Immature natural killer cell (primary cell): ENCODE results near the gene WRNIP1. TPM values are rescaled to one million over a fixed set of nuclear protein-coding genes. Genes with fewer than 3 reads are reported as not detected.
"Not testable (repeated sequence)": the region's sequence is repeated elsewhere in the genome, so short reads cannot be mapped to it uniquely, and the experiment has no call there.

Source experiments
- DNase-seq, 3 donors: peaks; one replicate each; pipeline ENCODE4 v3.0.0; 2022; ENCODE audit warnings: mixed read lengths in 1 of 3
- H3K27ac Mint-ChIP-seq, 6 donors: one replicate each; pipeline ENCODE4 v1.8.0; 2020; ENCODE audit warnings: mixed read lengths in 6 of 6, mild to moderate bottlenecking in 5 of 6, inconsistent platforms in 4 of 6, moderate library complexity in 3 of 6
- H3K27me3 Mint-ChIP-seq, 3 donors: one replicate each; pipeline ENCODE4 v1.8.0; 2020 to 2021; ENCODE audit warnings: low read depth in 3 of 3, mild to moderate bottlenecking in 3 of 3, mixed read lengths in 3 of 3, moderate library complexity in 3 of 3, inconsistent platforms in 1 of 3
- H3K36me3 Mint-ChIP-seq, 3 donors: one replicate each; pipeline ENCODE4 v1.8.0; 2020; ENCODE audit warnings: mixed read lengths in 3 of 3, inconsistent platforms in 2 of 3, mild to moderate bottlenecking in 2 of 3
- H3K4me1 Mint-ChIP-seq, 2 donors: one replicate each; pipeline ENCODE4 v1.8.0; 2020; ENCODE audit warnings: inconsistent platforms in 2 of 2, mild to moderate bottlenecking in 2 of 2, mixed read lengths in 2 of 2, moderate library complexity in 1 of 2
- H3K4me3 Mint-ChIP-seq, 5 donors: one replicate each; pipeline ENCODE4 v1.8.0; 2020; ENCODE audit warnings: mild to moderate bottlenecking in 5 of 5, mixed read lengths in 5 of 5, inconsistent platforms in 3 of 5, moderate library complexity in 3 of 5
- H3K9me3 Mint-ChIP-seq, 6 donors: one replicate each; pipeline ENCODE4 v1.8.0; 2020; ENCODE audit warnings: mild to moderate bottlenecking in 6 of 6, mixed read lengths in 6 of 6, inconsistent platforms in 4 of 6, moderate library complexity in 3 of 6
- polyA plus RNA-seq, 3 donors: library from polyadenylated mRNA; unstranded; fragments of 300-500 nt; fragmentation: Illumina TruSeq; gene quantifications; one replicate each; pipeline ENCODE4 v1.2.3, GENCODE V29; 2021

The WRNIP1 gene
- polyA plus RNA-seq, 3 donors from 2014 or later = 25.5 to 43.3 (median 26.4) TPM

DNA sequence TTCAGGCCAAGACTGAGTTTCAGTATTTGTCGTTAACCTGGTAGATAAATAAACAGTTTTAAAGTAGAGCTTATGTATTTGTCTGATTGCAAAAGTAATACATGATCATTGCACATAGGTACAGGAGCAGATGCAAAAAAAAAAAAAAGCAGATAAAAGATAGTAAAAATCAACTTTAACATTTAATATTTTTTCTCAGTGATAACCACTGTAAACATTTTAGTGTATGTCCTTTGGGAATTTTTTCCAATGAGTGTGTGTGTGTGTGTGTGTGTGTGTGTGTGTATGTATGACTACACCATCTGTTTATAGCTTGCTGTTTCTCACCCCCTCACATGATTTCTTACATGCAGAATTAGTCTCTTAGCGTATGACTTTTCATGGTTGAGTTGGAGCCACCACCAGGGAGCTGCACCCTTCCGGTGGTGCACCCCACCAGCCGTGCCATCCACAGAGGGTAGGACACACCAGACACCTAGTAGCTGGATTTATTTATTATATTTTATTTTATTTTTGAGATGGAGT, 26.3 kb downstream of the WRNIP1 start:
- Mint-ChIP-seq H3K27me3 (peaks cover 3 to 8% (median 5%) of the 10 kb centered on the region in 3 donors), H3K9me3 (no peaks in the 10 kb centered on the region), H3K27ac (peak overlapping the region; percentile 84 to 97 (median 97)), H3K4me3 (peak overlapping the region; percentile 69 to 85 (median 81)), H3K36me3 (peaks cover 0 to 11% (median 0%) of the 10 kb centered on the region in 3 donors), H3K4me1 (peaks cover 58 to 61% of the 10 kb centered on the region in 2 donors)
- peak; percentile 37 to 58 (median 37) for DNase-seq

DNA sequence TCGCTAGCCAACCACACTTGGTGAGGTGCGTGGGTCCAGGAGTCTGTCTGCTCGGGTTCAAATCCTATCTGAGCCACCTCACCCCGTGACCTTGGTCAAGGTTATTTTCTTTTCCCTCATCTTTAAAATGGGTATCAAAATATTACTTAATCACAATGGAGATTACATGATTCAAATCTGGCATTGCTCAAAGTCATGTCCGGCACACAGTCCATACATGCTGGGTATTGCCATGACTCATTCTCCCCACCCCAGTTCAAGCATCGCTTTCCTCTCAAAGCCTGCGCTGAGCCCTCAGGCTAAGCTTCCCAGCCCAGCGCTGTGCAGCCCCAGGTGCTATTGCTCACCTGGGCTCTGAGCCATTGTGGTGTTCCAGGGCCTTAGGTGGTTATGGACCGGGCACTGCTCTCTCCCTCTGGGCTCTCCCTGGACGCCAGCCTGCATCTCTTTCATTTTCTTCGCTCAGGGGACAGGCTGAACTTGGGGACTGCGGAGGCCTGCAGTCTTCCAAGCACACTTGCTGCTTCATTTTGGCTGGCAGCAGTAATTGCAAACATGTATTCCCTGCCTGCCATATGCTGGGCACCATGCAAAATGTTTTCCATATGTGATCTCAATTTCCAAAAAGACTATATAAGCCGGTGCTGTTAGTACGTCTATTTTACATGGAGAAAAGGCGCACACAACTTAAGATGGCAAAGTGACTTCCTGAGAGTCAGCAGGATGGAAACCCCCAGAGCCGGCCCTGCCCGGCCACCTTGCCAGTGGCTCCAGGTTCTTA, 27.3 kb downstream of the WRNIP1 start:
- H3K9me3 Mint-ChIP-seq = no peaks in the 10 kb centered on the region
- H3K36me3 Mint-ChIP-seq = peaks cover 0 to 6% (median 0%) of the 10 kb centered on the region in 3 donors
- peaks cover 3 to 8% (median 5%) of the 10 kb centered on the region in 3 donors for H3K27me3 Mint-ChIP-seq
- DNase-seq = no peak
- peak overlapping the region; percentile 84 to 97 (median 96) for H3K27ac Mint-ChIP-seq
- H3K4me1 Mint-ChIP-seq = peaks cover 68 to 69% of the 10 kb centered on the region in 2 donors
- peak overlapping the region in 4 of 5 donors; percentile 51 to 82 (median 79) for H3K4me3 Mint-ChIP-seq

GRCh38 chr6:2793534-2794151, 28.4 kb downstream of the WRNIP1 start:
- peaks cover 3 to 8% (median 5%) of the 10 kb centered on the region in 3 donors for H3K27me3 Mint-ChIP-seq
- peak overlapping the region; percentile 71 to 86 (median 82) for H3K4me3 Mint-ChIP-seq
- H3K9me3 Mint-ChIP-seq = no peaks in the 10 kb centered on the region
- peak; percentile 50 to 59 (median 55) for DNase-seq
- no peaks in the 10 kb centered on the region for H3K36me3 Mint-ChIP-seq
- H3K27ac Mint-ChIP-seq = peak overlapping the region; percentile 84 to 97 (median 96)
- H3K4me1 Mint-ChIP-seq = peaks cover 77 to 80% of the 10 kb centered on the region in 2 donors

- H3K4me1 Mint-ChIP-seq = peaks cover 79 to 85% of the 10 kb centered on the region in 2 donors
- H3K27me3 Mint-ChIP-seq = peaks cover 3 to 8% (median 5%) of the 10 kb centered on the region in 3 donors
- peak overlapping the region; percentile 71 to 86 (median 82) for H3K4me3 Mint-ChIP-seq
- no peaks in the 10 kb centered on the region for H3K9me3 Mint-ChIP-seq
- peak overlapping the region; percentile 84 to 97 (median 96) for H3K27ac Mint-ChIP-seq
- DNase-seq = no peak
- H3K36me3 Mint-ChIP-seq = no peaks in the 10 kb centered on the region
Measured at GRCh38 chr6:2794171-2794730, 29.1 kb downstream of the WRNIP1 start.

DNA sequence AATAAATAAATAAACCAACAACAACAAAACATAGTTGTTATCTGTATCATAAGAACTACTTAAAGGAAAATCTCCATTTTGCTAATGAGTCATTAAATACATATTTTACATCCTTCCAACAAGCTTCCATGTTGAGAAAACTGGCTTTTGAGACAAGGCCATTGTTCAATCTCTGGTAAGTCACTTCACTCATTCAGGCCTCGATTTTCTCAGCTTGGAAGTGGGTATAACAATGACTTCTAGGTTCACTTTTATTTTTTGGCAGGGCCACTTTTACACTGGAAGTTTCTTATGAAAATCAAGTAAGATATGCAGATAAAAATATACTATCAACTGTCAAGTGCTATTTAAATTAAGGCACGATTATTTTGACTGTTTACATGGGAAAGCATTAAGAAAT, 30.0 kb downstream of the WRNIP1 start:
- no peaks in the 10 kb centered on the region for H3K9me3 Mint-ChIP-seq
- peak overlapping the region in 2 of 5 donors; percentile 18 to 78 for H3K4me3 Mint-ChIP-seq
- peak overlapping the region in 5 of 6 donors; percentile 86 to 92 (median 90) for H3K27ac Mint-ChIP-seq
- peaks cover 89 to 92% of the 10 kb centered on the region in 2 donors for H3K4me1 Mint-ChIP-seq
- H3K36me3 Mint-ChIP-seq = no peaks in the 10 kb centered on the region
- no peak for DNase-seq
- H3K27me3 Mint-ChIP-seq = peaks cover 3 to 9% (median 5%) of the 10 kb centered on the region in 3 donors

DNA sequence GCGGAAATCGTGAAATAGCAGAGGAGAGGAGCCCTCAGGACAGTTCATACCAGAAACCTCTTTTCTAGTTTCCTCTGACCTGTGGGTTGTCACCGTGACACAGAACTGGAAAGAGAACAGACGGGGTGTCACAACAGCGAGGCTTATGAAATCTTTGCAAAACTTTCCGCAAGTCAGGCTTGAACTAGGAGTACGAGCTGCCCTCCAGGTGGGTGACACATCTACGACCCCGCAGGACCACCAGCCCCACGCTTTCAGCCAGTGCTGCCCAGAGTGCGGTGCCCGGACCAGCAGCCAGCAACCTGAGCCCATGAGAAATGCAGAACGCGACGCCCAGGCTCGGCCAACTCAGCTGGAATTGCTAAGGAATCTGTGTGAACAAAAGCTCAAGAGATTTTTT, 30.8 kb downstream of the WRNIP1 start:
- Mint-ChIP-seq H3K4me1 (peaks cover 89 to 92% of the 10 kb centered on the region in 2 donors), H3K27me3 (peaks cover 3 to 9% (median 5%) of the 10 kb centered on the region in 3 donors), H3K36me3 (no peaks in the 10 kb centered on the region), H3K27ac (peak overlapping the region; percentile 86 to 92 (median 90)), H3K4me3 (peak overlapping the region; percentile 47 to 78 (median 65)), H3K9me3 (no peaks in the 10 kb centered on the region)
- peak in 1 of 3 donors; percentile 23 for DNase-seq

GRCh38 chr6:2796861-2797260, 31.7 kb downstream of the WRNIP1 start:
- peak overlapping the region; percentile 12 to 86 (median 66) for H3K27ac Mint-ChIP-seq
- peaks cover 1 to 5% (median 4%) of the 10 kb centered on the region in 3 donors for H3K27me3 Mint-ChIP-seq
- H3K4me3 Mint-ChIP-seq = peak overlapping the region; percentile 11 to 63 (median 48)
- DNase-seq = no peak
- no peaks in the 10 kb centered on the region for H3K36me3 Mint-ChIP-seq
- no peaks in the 10 kb centered on the region for H3K9me3 Mint-ChIP-seq
- peaks cover 84% of the 10 kb centered on the region in 2 donors for H3K4me1 Mint-ChIP-seq

- Mint-ChIP-seq H3K27ac (peak overlapping the region in 4 of 6 donors; percentile 39 to 86 (median 76)), H3K36me3 (no peaks in the 10 kb centered on the region), H3K4me1 (peaks cover 77% of the 10 kb centered on the region in 2 donors), H3K4me3 (peak overlapping the region in 1 of 5 donors; percentile 43), H3K27me3 (peaks cover 1 to 5% (median 4%) of the 10 kb centered on the region in 3 donors), H3K9me3 (no peaks in the 10 kb centered on the region)
- DNase-seq = no peak
Measured at GRCh38 chr6:2797564-2798031, 32.4 kb downstream of the WRNIP1 start.

DNA sequence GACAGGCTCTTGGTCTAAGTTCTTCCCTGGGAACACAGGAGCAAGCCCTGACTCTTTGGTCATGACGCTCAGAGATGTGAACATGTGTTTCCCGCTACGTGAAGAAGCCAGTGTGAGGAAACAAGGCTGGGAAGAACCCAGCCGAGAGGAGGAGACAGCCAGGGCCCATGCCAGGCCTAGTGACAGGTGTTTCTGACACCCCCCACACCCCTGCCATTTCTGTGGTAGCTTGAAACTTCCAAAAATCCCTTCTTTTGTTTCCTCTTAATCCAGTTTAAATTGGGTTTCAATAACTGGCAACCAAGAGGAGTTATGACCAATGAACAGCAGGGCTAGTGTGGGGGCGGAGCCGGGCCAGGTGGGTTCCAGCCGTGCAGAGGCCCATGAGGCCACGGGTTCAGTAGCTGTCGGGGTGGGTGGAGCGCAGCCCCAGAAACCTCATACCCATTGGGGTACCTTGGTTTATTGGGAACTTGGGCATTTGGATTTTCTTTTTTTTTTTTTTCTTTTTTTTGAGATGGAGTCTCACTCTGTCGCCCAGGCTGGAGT, 33.5 kb downstream of the WRNIP1 start:
- Mint-ChIP-seq H3K36me3 (no peaks in the 10 kb centered on the region), H3K4me1 (peaks cover 66 to 67% of the 10 kb centered on the region in 2 donors), H3K27ac (peak overlapping the region in 4 of 6 donors; percentile 45 to 86 (median 60)), H3K27me3 (peaks cover 0 to 2% (median 0%) of the 10 kb centered on the region in 3 donors), H3K9me3 (no peaks in the 10 kb centered on the region), H3K4me3 (no peak overlapping the region)
- DNase-seq = no peak

- Mint-ChIP-seq H3K4me3 (peak overlapping the region; percentile 28 to 64 (median 40)), H3K4me1 (peaks cover 53 to 55% of the 10 kb centered on the region in 2 donors), H3K36me3 (no peaks in the 10 kb centered on the region), H3K27ac (peak overlapping the region; percentile 81 to 90 (median 85)), H3K9me3 (no peaks in the 10 kb centered on the region), H3K27me3 (peaks cover 0 to 2% (median 0%) of the 10 kb centered on the region in 3 donors)
- peak; percentile 51 to 66 (median 65) for DNase-seq
Measured at GRCh38 chr6:2799936-2800527, 34.8 kb downstream of the WRNIP1 start.

DNA sequence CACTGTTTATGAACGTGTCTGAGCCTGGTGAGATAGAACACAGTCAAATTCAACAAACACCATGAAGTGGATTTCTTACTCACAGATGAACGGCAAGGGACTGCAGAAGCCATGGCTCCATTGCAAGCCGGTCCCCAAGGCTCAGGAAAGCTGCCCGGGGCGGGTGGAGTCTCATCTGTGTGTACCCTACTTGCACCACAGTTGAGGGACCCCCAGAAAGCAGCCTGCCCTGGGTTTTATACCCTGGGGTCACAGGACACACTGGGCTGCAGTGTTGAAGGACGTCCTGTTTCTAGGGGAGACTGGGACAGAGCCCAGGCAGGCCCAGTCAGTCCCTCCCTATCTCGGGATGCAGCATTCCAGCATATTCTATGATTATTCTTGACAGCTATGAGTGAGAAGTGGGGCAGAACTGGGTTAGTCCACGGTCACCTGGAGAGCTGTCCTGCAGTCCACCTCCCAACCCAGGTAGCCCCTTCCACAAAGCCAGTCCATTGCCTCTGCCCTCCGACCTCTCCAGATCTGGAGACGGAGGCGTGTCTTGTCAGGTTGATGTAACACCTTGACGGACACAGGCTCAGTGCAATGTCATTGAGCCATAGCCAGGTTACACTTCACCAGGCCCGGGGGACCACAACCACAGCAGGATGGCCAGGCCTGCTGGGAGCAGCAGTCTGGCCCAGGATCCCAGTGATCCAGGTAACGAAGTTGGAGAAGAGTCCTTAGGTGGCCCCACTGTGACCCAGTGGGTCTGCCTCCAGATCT, 35.5 kb downstream of the WRNIP1 start:
- no peak for DNase-seq
- Mint-ChIP-seq H3K9me3 (no peaks in the 10 kb centered on the region), H3K36me3 (no peaks in the 10 kb centered on the region), H3K4me3 (peak overlapping the region in 4 of 5 donors; percentile 28 to 64 (median 52)), H3K27ac (peak overlapping the region; percentile 81 to 90 (median 85)), H3K4me1 (peaks cover 47 to 48% of the 10 kb centered on the region in 2 donors), H3K27me3 (peaks cover 0 to 4% (median 0%) of the 10 kb centered on the region in 3 donors)

- not testable (repeated sequence) for H3K4me3 Mint-ChIP-seq, H3K27ac Mint-ChIP-seq, H3K9me3 Mint-ChIP-seq, H3K36me3 Mint-ChIP-seq, DNase-seq, H3K27me3 Mint-ChIP-seq
- peaks cover 42 to 50% of the 10 kb centered on the region in 2 donors for H3K4me1 Mint-ChIP-seq
Measured at GRCh38 chr6:2801687-2802086, 36.5 kb downstream of the WRNIP1 start.
